NB4 (cell line): ENCODE data around the gene CACNG5.
A peak's percentile ranks its signal among the peaks of the same experiment; 100 is the strongest.

Experiments
- DNase-seq: peaks from one replicate; pipeline ENCODE4 v3.0.0; 2010; ENCODE audit warnings: low read depth
- H3K4me3 ChIP-seq: one replicate; pipeline ENCODE4 v1.5.1; 2011; ENCODE audit warnings: mild to moderate bottlenecking, low read depth, low read length, moderate library complexity
- MYC ChIP-seq: IDR thresholded peaks from 2 replicates; pipeline ENCODE4 v1.6.1; 2011; ENCODE audit warnings: low read depth, low read length
- POLR2A ChIP-seq: IDR thresholded peaks from 2 replicates; pipeline ENCODE4 v1.6.1; 2011; ENCODE audit warnings: mild to moderate bottlenecking; ENCODE audit not compliant: insufficient read length; ENCODE audit errors: extremely low read depth
- TF ChIP-seq, protein P1 (sequence below): IDR thresholded peaks from 2 replicates; pipeline ENCODE4 v1.6.1; 2011; ENCODE audit warnings: low read depth, low read length
- TF ChIP-seq, protein P2 (sequence below): IDR thresholded peaks from one replicate; pipeline ENCODE4 v1.5.1; 2012; ENCODE audit warnings: low read depth, low read length

Gene CACNG5

DNA sequence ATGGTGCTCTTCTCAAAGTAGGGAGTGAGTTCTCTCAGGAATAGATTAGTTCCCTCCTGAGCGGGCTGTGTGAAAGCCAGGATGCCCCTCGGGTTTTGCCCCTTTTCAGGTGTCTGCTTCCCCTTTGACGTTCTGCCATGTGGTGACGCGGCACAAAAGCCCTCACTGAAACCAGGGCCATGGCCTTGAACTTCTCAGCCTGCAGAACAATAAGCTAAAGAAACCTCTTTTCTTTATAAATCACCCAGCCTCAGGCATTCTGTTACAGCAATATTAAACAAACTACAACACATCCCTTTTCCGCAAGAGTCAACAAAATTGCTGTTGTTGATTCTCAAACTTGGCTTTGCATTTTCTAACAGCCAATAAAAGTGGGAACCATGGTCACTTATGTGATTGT lies 15.5 kb upstream of the CACNG5 start:
- H3K4me3 ChIP-seq: no peak overlapping the region
- DNase-seq: no peak
- no peak for TF ChIP-seq POLR2A
- TF ChIP-seq, protein P1, sequence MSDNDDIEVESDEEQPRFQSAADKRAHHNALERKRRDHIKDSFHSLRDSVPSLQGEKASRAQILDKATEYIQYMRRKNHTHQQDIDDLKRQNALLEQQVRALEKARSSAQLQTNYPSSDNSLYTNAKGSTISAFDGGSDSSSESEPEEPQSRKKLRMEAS: no peak
- no peak for TF ChIP-seq MYC
- TF ChIP-seq, protein P2, sequence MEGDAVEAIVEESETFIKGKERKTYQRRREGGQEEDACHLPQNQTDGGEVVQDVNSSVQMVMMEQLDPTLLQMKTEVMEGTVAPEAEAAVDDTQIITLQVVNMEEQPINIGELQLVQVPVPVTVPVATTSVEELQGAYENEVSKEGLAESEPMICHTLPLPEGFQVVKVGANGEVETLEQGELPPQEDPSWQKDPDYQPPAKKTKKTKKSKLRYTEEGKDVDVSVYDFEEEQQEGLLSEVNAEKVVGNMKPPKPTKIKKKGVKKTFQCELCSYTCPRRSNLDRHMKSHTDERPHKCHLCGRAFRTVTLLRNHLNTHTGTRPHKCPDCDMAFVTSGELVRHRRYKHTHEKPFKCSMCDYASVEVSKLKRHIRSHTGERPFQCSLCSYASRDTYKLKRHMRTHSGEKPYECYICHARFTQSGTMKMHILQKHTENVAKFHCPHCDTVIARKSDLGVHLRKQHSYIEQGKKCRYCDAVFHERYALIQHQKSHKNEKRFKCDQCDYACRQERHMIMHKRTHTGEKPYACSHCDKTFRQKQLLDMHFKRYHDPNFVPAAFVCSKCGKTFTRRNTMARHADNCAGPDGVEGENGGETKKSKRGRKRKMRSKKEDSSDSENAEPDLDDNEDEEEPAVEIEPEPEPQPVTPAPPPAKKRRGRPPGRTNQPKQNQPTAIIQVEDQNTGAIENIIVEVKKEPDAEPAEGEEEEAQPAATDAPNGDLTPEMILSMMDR: no peak

DNA sequence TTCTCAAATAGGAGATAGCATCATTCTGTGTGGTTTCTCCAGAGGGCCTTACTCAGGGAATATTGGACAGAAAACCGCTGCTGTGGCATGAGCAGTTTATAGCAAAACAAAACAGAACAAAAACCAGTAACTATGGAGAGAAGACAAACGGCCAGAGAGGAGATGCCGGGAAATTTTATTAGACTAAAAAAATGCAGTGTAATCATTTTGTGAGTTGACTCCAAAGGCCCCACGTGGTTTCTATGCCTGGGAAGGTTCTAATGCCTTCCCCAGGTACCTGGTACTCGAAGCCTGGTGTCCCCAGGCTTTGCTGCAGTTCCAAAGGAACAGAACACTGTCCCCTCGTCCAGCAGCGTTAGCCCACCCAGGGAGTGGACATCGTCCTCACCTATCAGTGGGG lies 12.9 kb upstream of the CACNG5 start:
- no peak for DNase-seq
- no peak for TF ChIP-seq POLR2A
- no peak for TF ChIP-seq MYC
- no peak overlapping the region for H3K4me3 ChIP-seq

DNA sequence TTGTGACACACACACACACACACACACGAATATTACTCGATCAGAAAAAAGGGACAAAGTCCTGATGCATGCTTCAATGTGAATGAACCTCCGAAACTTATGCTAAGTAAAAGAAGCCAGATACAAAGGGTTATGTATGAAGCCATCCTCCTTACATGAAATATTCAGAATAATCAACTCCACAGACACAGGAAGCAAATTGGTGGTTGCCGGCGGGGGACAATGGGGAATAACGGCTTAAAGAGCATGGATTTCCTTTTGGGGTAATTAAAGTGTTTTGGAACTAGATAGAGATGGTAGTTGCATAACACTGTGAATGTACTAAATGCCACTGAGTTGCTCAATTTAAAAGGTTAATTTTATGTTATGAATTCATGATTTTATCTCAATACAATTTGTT lies 8.1 kb upstream of the CACNG5 start:
- DNase-seq: no peak
- TF ChIP-seq, protein P2: no peak
- TF ChIP-seq MYC (no peak), POLR2A (no peak)
- TF ChIP-seq, protein P1: no peak
- no peak overlapping the region for H3K4me3 ChIP-seq

DNA sequence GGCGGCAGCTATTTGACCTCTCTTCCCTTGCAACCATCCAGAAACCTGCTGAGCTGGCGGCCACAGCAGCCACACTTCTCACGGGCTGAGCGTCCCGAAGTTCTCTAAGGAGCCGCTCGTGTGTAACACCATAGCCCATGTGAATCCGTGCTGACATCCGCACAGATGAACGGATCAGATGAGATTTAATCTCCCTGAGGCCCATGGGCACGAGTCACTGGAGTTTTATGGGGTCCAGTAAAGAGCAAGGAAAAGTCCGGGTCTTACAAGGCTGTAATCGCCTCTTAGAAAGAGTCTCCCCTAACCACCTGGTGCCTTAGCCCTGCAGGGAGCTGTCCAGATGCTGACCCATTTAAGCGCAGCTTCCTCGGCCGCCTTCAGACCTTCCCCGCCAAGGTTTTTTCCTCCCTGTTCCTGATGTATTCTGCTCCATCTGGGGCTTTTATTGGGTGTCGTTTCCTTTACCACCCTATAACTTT lies 5.5 kb upstream of the CACNG5 start:
- TF ChIP-seq POLR2A: no peak
- TF ChIP-seq, protein P1: no peak
- no peak for TF ChIP-seq MYC
- TF ChIP-seq, protein P2: no peak
- DNase-seq: peak; percentile 50
- no peak overlapping the region for H3K4me3 ChIP-seq

DNA sequence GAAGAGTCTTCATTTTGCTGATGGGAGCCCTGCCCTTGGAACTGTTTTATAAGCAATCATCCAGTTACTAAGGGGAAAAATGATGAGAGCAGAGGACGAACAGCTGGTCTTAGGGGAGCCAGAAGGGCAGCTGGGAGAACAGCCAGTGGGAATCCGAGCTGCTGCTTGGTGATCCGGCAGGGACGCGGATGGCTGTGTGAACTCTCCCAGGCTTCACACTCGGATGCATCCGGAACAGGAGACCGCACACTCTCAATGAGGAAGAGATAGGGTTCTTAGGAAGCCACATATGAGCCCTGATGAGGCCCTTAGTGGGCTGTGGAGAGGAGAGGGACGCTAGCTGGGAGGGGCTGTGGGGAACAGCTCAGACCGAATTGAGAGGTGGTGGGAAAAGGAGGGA lies 5.0 kb upstream of the CACNG5 start:
- TF ChIP-seq, protein P1: no peak
- TF ChIP-seq MYC: no peak
- TF ChIP-seq, protein P2: no peak
- no peak for TF ChIP-seq POLR2A
- DNase-seq: no peak
- no peak overlapping the region for H3K4me3 ChIP-seq

DNA sequence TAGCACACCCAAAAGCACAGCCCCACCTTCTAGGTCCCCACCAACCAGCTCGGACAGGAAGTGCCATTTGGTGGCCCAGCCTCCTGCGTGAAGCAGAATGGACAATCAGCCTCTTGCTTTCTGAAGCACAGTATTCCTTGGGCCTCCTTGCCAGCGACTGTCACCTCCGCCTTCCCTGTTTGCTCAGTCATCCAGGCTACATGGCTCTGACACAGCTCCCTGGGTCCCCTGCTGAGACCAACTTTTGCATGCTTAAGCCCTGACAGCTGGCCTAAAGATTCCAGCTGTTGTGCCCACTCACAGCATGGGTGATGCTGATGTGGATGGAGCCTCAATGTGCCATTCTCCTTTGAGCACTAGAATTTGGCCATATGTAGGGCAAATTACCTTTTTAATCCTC lies 4.5 kb upstream of the CACNG5 start:
- H3K4me3 ChIP-seq: no peak overlapping the region
- TF ChIP-seq POLR2A (no peak), MYC (no peak)
- TF ChIP-seq, protein P1: no peak
- TF ChIP-seq, protein P2: no peak
- no peak for DNase-seq
